ENCODE data around the gene LAMA1.
"Not testable (repeated sequence)": the region's sequence is repeated elsewhere in the genome, so short reads cannot be mapped to it uniquely, and the experiment has no call there.

The LAMA1 gene

GRCh38 chr18:7117390-7118355 lies at the start of gene LAMA1:
LAMA1 (minus strand) TSS chr18:7117797; CDS start chr18:7117720, 77 bp downstream.
- no peak for DNase-seq (ENCODE audit: low read depth)

GRCh38 chr18:7165846-7166393 lies 48.3 kb upstream of the LAMA1 start:
- DNase-seq (ENCODE audit: low read depth), result no peak

GRCh38 chr18:7164323-7165004 lies 46.9 kb upstream of the LAMA1 start:
- no peak for DNase-seq (ENCODE audit: low read depth)

GRCh38 chr18:7158216-7158615 lies 40.6 kb upstream of the LAMA1 start:
- DNase-seq (ENCODE audit: low read depth), result no peak

- no peak for DNase-seq (ENCODE audit: low read depth)
Measured at GRCh38 chr18:7157760-7158159, 40.2 kb upstream of the LAMA1 start.

- DNase-seq (ENCODE audit: low read depth), result no peak
Measured at GRCh38 chr18:7155887-7156286, 38.3 kb upstream of the LAMA1 start.

GRCh38 chr18:7155092-7155491 lies 37.5 kb upstream of the LAMA1 start:
- DNase-seq (ENCODE audit: low read depth), result no peak

- no peak for DNase-seq (ENCODE audit: low read depth)
Measured at GRCh38 chr18:7152440-7152839, 34.8 kb upstream of the LAMA1 start.

GRCh38 chr18:7147399-7147798 lies 29.8 kb upstream of the LAMA1 start:
- no peak for DNase-seq (ENCODE audit: low read depth)

- no peak for DNase-seq (ENCODE audit: low read depth)
Measured at GRCh38 chr18:7146067-7146466, 28.5 kb upstream of the LAMA1 start.

- not testable (repeated sequence) for DNase-seq (ENCODE audit: low read depth)
Measured at GRCh38 chr18:7144921-7145320, 27.3 kb upstream of the LAMA1 start.

GRCh38 chr18:7141287-7141686 lies 23.7 kb upstream of the LAMA1 start:
- no peak for DNase-seq (ENCODE audit: low read depth)

GRCh38 chr18:7139409-7139808 lies 21.8 kb upstream of the LAMA1 start:
- DNase-seq (ENCODE audit: low read depth), result no peak

- no peak for DNase-seq (ENCODE audit: low read depth)
Measured at GRCh38 chr18:7133181-7133580, 15.6 kb upstream of the LAMA1 start.

GRCh38 chr18:7132356-7133150 lies 15.0 kb upstream of the LAMA1 start:
- DNase-seq (ENCODE audit: low read depth), result no peak

GRCh38 chr18:7122376-7122775 lies 4.8 kb upstream of the LAMA1 start:
- no peak for DNase-seq (ENCODE audit: low read depth)

- no peak for DNase-seq (ENCODE audit: low read depth)
Measured at GRCh38 chr18:7116792-7117389, 706 bp downstream of the LAMA1 start.

- no peak for DNase-seq (ENCODE audit: low read depth)
Measured at GRCh38 chr18:7116001-7116730, 1.4 kb downstream of the LAMA1 start.

- DNase-seq (ENCODE audit: low read depth), result no peak
Measured at GRCh38 chr18:7112936-7113335, 4.7 kb downstream of the LAMA1 start.

GRCh38 chr18:7111134-7111533 lies 6.5 kb downstream of the LAMA1 start:
- DNase-seq (ENCODE audit: low read depth), result no peak

GRCh38 chr18:7105943-7106342 lies 11.7 kb downstream of the LAMA1 start:
- DNase-seq (ENCODE audit: low read depth), result no peak
